ENCODE data around the gene HDGFL2. TPM values are rescaled to one million over a fixed set of nuclear protein-coding genes. Genes with fewer than 3 reads are reported as not detected.

HDGFL2 gene
- total and polyA plus RNA-seq, 12 donors, result 20.5 to 40.9 (median 28.0) TPM

- Histone ChIP-seq H3K27ac (no peak overlapping the region), H3K27me3 (no peaks in the 10 kb centered on the region), H3K9me3 (no peaks in the 10 kb centered on the region), H3K4me1 (peaks cover 0 to 14% (median 6%) of the 10 kb centered on the region in 9 donors), H3K36me3 (peaks cover 0 to 74% (median 50%) of the 10 kb centered on the region in 9 donors), H3K4me3 (no peak overlapping the region)
- no peak for DNase-seq
- intact Hi-C loops (cut with DNase I), result no loop called here
- no peak for TF ChIP-seq CTCF (IDR thresholded peaks at IDR 0.05)
- no peak for ATAC-seq
- WGBS, 2 donors, result 91 to 92% methylated on average over 58 of the region's 58 CpGs
Observed at GRCh38 chr19:4445963-4446703, 26.0 kb upstream of the HDGFL2 start.

- no peak for TF ChIP-seq CTCF (IDR thresholded peaks at IDR 0.05)
- Histone ChIP-seq H3K4me1 (peaks cover 0 to 14% (median 6%) of the 10 kb centered on the region in 9 donors), H3K4me3 (no peak overlapping the region), H3K27ac (no peak overlapping the region), H3K9me3 (no peaks in the 10 kb centered on the region), H3K27me3 (no peaks in the 10 kb centered on the region), H3K36me3 (peaks cover 0 to 80% (median 53%) of the 10 kb centered on the region in 9 donors)
- DNase-seq (no peak), ATAC-seq (no peak)
- 85% methylated on average over 15 of the region's 15 CpGs for WGBS, 2 donors
- intact Hi-C loops (cut with DNase I), result no loop called here
Observed at GRCh38 chr19:4446704-4447200, 25.3 kb upstream of the HDGFL2 start.

GRCh38 chr19:4447327-4448146 is 24.6 kb upstream of the HDGFL2 start:
- H3K4me3 ChIP-seq, result no peak overlapping the region
- ATAC-seq, result no peak
- H3K36me3 ChIP-seq, result peaks cover 0 to 88% (median 61%) of the 10 kb centered on the region in 9 donors
- intact Hi-C loops (cut with DNase I), result no loop called here
- 92 to 93% methylated on average over 28 of the region's 28 CpGs for WGBS, 2 donors
- TF ChIP-seq CTCF (IDR thresholded peaks at IDR 0.05), result no peak
- H3K9me3 ChIP-seq, result no peaks in the 10 kb centered on the region
- no peaks in the 10 kb centered on the region for H3K27me3 ChIP-seq
- peaks cover 0 to 14% (median 6%) of the 10 kb centered on the region in 9 donors for H3K4me1 ChIP-seq
- no peak for DNase-seq
- H3K27ac ChIP-seq, result no peak overlapping the region

GRCh38 chr19:4448147-4448985 is 23.7 kb upstream of the HDGFL2 start:
- intact Hi-C loops (cut with DNase I), result no loop called here
- no peak for DNase-seq
- no peak overlapping the region for H3K4me3 ChIP-seq
- H3K27ac ChIP-seq, result peak overlapping the region in 8 of 10 donors; percentile 9 to 63 (median 56)
- no peaks in the 10 kb centered on the region for H3K27me3 ChIP-seq
- peak in 5 of 8 donors; percentile 1 to 15 (median 1) for ATAC-seq
- H3K4me1 ChIP-seq, result peaks cover 0 to 17% (median 6%) of the 10 kb centered on the region in 9 donors
- H3K9me3 ChIP-seq, result no peaks in the 10 kb centered on the region
- 79 to 80% methylated on average over 30 of the region's 30 CpGs for WGBS, 2 donors
- no peak for TF ChIP-seq CTCF (IDR thresholded peaks at IDR 0.05)
- peaks cover 5 to 96% (median 68%) of the 10 kb centered on the region in 9 donors for H3K36me3 ChIP-seq

All from heart right ventricle (tissue), 16 donors.